HepG2 (cell line): ENCODE measurements around the gene CNNM4. TPM values are rescaled to one million over a fixed set of nuclear protein-coding genes. Genes with fewer than 3 reads are reported as not detected.

Experiments used
- KAT2B ChIP-seq: fragments of 150-350 bp; IDR thresholded peaks from 2 replicates; pipeline ENCODE4 v1.6.1; 2014; ENCODE audit warnings: low read depth, low read length, borderline replicate concordance
- MED1 ChIP-seq: sonication (generic); formaldehyde crosslinking; IDR thresholded peaks from 2 replicates; pipeline ENCODE4 v1.4.0; 2020; ENCODE audit warnings: missing genetic modification reagents
- NCOA2 ChIP-seq: sonication (generic); formaldehyde crosslinking; IDR thresholded peaks from 2 replicates; pipeline ENCODE4 v1.8.0; 2022; ENCODE audit warnings: inconsistent platforms
- NCOA5 ChIP-seq: sonication (generic); formaldehyde crosslinking; IDR thresholded peaks from 2 replicates; pipeline ENCODE4 v1.4.0; 2020; ENCODE audit warnings: missing genetic modification reagents
- NFAT5 ChIP-seq: sonication (generic); formaldehyde crosslinking; IDR thresholded peaks from 2 replicates; pipeline ENCODE4 v1.4.0; 2020; ENCODE audit warnings: missing genetic modification reagents
- POGK ChIP-seq: sonication (generic); formaldehyde crosslinking; conservative IDR thresholded peaks from 2 replicates; pipeline ENCODE4 v1.8.0; 2022; ENCODE audit warnings: mild to moderate bottlenecking, moderate library complexity, missing genetic modification reagents
- TGIF2 ChIP-seq: IDR thresholded peaks from 2 replicates; pipeline ENCODE4 v1.6.1; 2016; ENCODE audit warnings: control low read depth, missing compliant biosample characterization
- ZBTB21 ChIP-seq: sonication (generic); formaldehyde crosslinking; IDR thresholded peaks from 2 replicates; pipeline ENCODE4 v1.4.0; 2020; ENCODE audit warnings: missing genetic modification reagents
- ZBTB40 ChIP-seq, 2 experiments: fragments of 450-650 bp in 1 of 2; sonication (generic) in 1 of 2; formaldehyde crosslinking in 1 of 2; IDR thresholded peaks; 2 replicates each; pipeline versions ENCODE4 v1.6.1 to v1.8.0; 2016 to 2022; ENCODE audit warnings: antibody characterized with exemption in 1 of 2, mild to moderate bottlenecking in 1 of 2, missing genetic modification reagents in 1 of 2
- ZNF430 ChIP-seq: sonication (generic); formaldehyde crosslinking; IDR thresholded peaks from 2 replicates; pipeline ENCODE4 v1.9.0; 2021; ENCODE audit warnings: mild to moderate bottlenecking, missing genetic modification reagents
- ZNF501 ChIP-seq: sonication (generic); formaldehyde crosslinking; IDR thresholded peaks from 2 replicates; pipeline ENCODE4 v1.5.1; 2020; ENCODE audit warnings: mild to moderate bottlenecking, moderate library complexity, missing genetic modification reagents
- polyA plus RNA-seq, 8 experiments: library from polyadenylated mRNA; depleted of rRNA in 3 of 8; stranded (reverse) in 7 of 8; unstranded in 1 of 8; fragments of >200 nt; fragmentation: Illumina TruSeq in 4 of 8; extraction: Trizol in 4 of 8; gene quantifications; 2 replicates each; pipeline versions ENCODE4 v1.2.1 to v1.2.3, GENCODE V29; 2011 to 2016; ENCODE audit warnings: low read depth in 4 of 8, missing spikeins in 1 of 8, mixed read lengths in 1 of 8; ENCODE audit not compliant: insufficient read depth in 1 of 8
- total RNA-seq, 5 experiments: library from RNA; depleted of rRNA; stranded (reverse); fragments of >200 nt; fragmentation: Illumina TruSeq; extraction: Trizol; gene quantifications; 2 replicates each; pipeline ENCODE4 v1.2.3, GENCODE V29; 2016; ENCODE audit warnings: low read depth in 1 of 5

Gene CNNM4
- total and polyA plus RNA-seq, 2 of the 13 experiments (the other 11 are each of a cell fraction or from before 2014, with no cell fraction given): 5.9 to 8.4 TPM

- no peak for TF ChIP-seq POGK (CRISPR knock-in tag)
- TF ChIP-seq ZNF430 (CRISPR knock-in tag): peak; percentile 51
- TF ChIP-seq TGIF2 (CRISPR knock-in tag): 0 out of 2 replicates have a peak, but pooled peaks have one; percentile 10
- no peak for TF ChIP-seq KAT2B
- no peak for TF ChIP-seq ZBTB40 (IDR thresholded peaks at IDR 0.05)
- no peak for TF ChIP-seq ZBTB40 (CRISPR knock-in tag; IDR thresholded peaks at IDR 0.05)
- no peak; the same call in 1 of the 2 replicates for TF ChIP-seq MED1 (CRISPR knock-in tag)
- peak; percentile 18; the same call in 1 of the 2 replicates for TF ChIP-seq NCOA2 (CRISPR knock-in tag)
- TF ChIP-seq ZBTB21 (CRISPR knock-in tag): no peak
- TF ChIP-seq ZNF501 (CRISPR knock-in tag): peak; percentile 91
- peak; percentile 52; the same call in 1 of the 2 replicates for TF ChIP-seq NFAT5
- TF ChIP-seq NCOA5 (CRISPR knock-in tag): no peak
Observed at GRCh38 chr2:96815326-96816126, 54.8 kb downstream of the CNNM4 start (continued).
